Kidney (tissue), 14 donors: ENCODE data around the gene ATP1B2. TPM values are rescaled to one million over a fixed set of nuclear protein-coding genes. Genes with fewer than 3 reads are reported as not detected.
A peak's percentile ranks its signal among the peaks of the same experiment; 100 is the strongest.

ENCODE experiments used
- DNase-seq, 5 donors: peaks; one replicate each; pipeline ENCODE4 v3.0.0-alpha.2; 2013 to 2020
- FAIRE-seq: peaks from 2 replicates; lab custom pipeline; 2012; peaks lifted over from hg19 to GRCh38; lab: Jason Lieb, UNC
- H3K27ac ChIP-seq, 2 donors: one replicate each; pipeline ENCODE4 v1.7.0; 2013; ENCODE audit warnings: low read depth in 2 of 2, low read length in 2 of 2, inconsistent platforms in 1 of 2
- H3K27me3 ChIP-seq: one replicate; pipeline ENCODE4 v1.7.1; 2013; ENCODE audit warnings: low read length, inconsistent platforms; ENCODE audit not compliant: control insufficient read depth, insufficient read depth
- H3K36me3 ChIP-seq, 3 donors: one replicate each; pipeline versions ENCODE4 v1.7.0 to v1.7.1; 2013; ENCODE audit warnings: low read length in 3 of 3, control low read depth in 1 of 3, inconsistent platforms in 1 of 3; ENCODE audit not compliant: insufficient read depth in 3 of 3, control insufficient read depth in 2 of 3
- H3K4me1 ChIP-seq, 3 donors: one replicate each; pipeline versions ENCODE4 v1.7.0 to v1.7.1; 2013; ENCODE audit warnings: low read length in 3 of 3, inconsistent platforms in 1 of 3, low read depth in 1 of 3; ENCODE audit not compliant: control insufficient read depth in 2 of 3, insufficient read depth in 2 of 3
- H3K4me3 ChIP-seq, 3 donors: one replicate each; pipeline versions ENCODE4 v1.7.0 to v1.8.1; 2013; ENCODE audit warnings: low read length in 3 of 3, control low read depth in 1 of 3, inconsistent platforms in 1 of 3
- H3K9ac ChIP-seq, 3 donors: one replicate each; pipeline versions ENCODE4 v1.7.0 to v1.7.1; 2013; ENCODE audit warnings: low read length in 3 of 3, control low read depth in 1 of 3, inconsistent platforms in 1 of 3
- H3K9me3 ChIP-seq, 3 donors: one replicate each; pipeline versions ENCODE4 v1.7.0 to v1.7.1; 2013; ENCODE audit warnings: low read length in 3 of 3, control low read depth in 1 of 3, inconsistent platforms in 1 of 3; ENCODE audit not compliant: control insufficient read depth in 2 of 3, insufficient read depth in 1 of 3
- intact Hi-C: fragments of 100-400 bp; cut with DNase I; formaldehyde crosslinking; loops from one replicate; pipeline ENCODE4 v1.11.1; 2022
- polyA plus RNA-seq: library from polyadenylated mRNA; stranded (reverse); fragments of 350-450 nt; fragmentation: Illumina TruSeq; extraction: RNeasy Lipid Tissue Mini Kit (QIAGEN cat#74804); gene quantifications from one replicate; pipeline ENCODE4 v1.2.3, GENCODE V29; 2014; ENCODE audit warnings: low read depth, low replicate concordance; ENCODE audit not compliant: insufficient read depth
- total RNA-seq: library from RNA; stranded (reverse); fragmentation: NEBNext Ultra II Directional; extraction: Animal tissue kit (Norgen Biotek cat#: 25700); gene quantifications from one replicate; pipeline ENCODE4 v1.2.1, GENCODE V29; 2021
- TF ChIP-seq, protein P1 (sequence below): IDR thresholded peaks from 3 replicates; pipeline ENCODE4 v1.5.1; 2012; ENCODE audit warnings: mild to moderate bottlenecking, moderate library complexity, borderline replicate concordance; ENCODE audit not compliant: insufficient read depth; ENCODE audit errors: extremely low read depth
- donor health status: control.
- donor health status: control.
- donor health status: control.
- donor health status: control.
- donor health status: control.
- donor health status: DM: yes; HTN: yes; CAD: no.
- donor health status: Normal renal cell carcinoma (clear cell type).

The ATP1B2 gene
- total and polyA plus RNA-seq, 2 donors from 2014 or later = 7.6 to 12.8 TPM

DNA sequence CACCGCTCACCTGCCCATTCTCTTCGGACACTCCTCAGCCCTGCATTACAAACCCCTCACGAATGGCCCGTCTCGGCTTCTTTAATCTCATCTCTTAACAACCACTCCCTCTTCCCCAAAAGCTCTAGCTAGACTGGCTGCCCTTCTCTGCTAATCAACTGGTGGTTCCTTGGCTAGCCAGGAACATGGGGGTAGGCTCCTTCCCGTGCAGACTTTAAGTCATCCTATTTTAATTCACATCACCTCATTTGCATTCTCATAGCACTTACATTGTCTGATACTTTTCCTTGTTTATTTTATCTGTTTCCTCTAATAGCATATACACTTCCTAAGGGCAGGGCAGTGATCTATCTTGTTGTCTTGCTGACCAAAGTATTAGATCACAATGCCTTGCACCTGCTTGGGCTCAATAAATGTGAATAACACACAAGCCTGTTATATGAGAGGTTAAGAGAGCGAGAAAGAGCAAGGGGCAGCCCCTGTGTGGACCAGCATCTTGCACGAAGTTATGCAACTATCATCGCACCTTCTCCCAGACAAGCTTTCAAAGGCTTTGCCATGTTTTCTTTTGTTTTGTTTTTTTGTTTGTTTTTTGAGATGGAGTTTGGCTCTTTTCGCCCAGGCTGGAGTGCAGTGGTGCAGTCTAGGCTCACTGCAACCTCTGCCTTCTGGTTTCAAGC is 26.8 kb downstream of the ATP1B2 start:
- DNase-seq = no peak
- H3K27me3 ChIP-seq = no peaks in the 10 kb centered on the region
- intact Hi-C loops = no loop called here
- no peaks in the 10 kb centered on the region for H3K4me1 ChIP-seq
- no peak overlapping the region for H3K9ac ChIP-seq
- H3K27ac ChIP-seq = no peak overlapping the region
- H3K4me3 ChIP-seq = no peak overlapping the region
- peaks cover 6 to 18% (median 12%) of the 10 kb centered on the region in 3 donors for H3K36me3 ChIP-seq
- H3K9me3 ChIP-seq = peaks cover 1 to 8% (median 3%) of the 10 kb centered on the region in 3 donors
- TF ChIP-seq, protein P1, sequence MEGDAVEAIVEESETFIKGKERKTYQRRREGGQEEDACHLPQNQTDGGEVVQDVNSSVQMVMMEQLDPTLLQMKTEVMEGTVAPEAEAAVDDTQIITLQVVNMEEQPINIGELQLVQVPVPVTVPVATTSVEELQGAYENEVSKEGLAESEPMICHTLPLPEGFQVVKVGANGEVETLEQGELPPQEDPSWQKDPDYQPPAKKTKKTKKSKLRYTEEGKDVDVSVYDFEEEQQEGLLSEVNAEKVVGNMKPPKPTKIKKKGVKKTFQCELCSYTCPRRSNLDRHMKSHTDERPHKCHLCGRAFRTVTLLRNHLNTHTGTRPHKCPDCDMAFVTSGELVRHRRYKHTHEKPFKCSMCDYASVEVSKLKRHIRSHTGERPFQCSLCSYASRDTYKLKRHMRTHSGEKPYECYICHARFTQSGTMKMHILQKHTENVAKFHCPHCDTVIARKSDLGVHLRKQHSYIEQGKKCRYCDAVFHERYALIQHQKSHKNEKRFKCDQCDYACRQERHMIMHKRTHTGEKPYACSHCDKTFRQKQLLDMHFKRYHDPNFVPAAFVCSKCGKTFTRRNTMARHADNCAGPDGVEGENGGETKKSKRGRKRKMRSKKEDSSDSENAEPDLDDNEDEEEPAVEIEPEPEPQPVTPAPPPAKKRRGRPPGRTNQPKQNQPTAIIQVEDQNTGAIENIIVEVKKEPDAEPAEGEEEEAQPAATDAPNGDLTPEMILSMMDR = no peak
- FAIRE-seq = no peak

DNA sequence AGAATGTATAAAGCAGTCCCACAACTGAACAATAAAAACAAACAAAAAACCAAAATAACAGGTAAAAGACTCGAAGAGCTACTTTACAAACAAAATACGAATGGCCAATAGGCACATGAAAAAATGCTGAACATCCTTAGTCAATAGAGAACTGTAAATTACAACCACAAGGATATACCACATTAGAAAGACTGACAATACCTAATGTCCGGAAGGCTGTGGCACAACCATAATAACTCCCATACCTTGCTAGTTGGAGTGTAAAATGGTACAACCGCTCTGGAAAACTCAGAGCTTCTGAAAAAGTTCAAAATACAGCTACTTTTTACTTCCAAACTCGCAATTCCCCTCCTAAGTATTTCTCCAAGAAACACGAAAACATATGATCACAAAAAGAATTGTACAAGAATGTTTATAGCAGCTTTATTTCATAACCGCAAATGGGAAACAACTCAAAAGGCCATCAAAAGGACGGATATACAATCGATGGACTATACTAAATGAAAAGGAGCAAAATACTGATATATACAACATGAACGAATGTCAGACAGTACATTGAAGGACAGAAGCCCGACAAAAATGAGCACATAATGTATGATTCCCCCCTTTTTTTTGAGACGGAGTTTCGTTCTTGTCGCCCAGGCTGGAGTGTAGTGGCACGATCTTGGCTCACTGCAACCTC is 34.3 kb downstream of the ATP1B2 start:
- Histone ChIP-seq H3K9ac (peak overlapping the region in 2 of 3 donors; percentile 5 to 96), H3K9me3 (no peaks in the 10 kb centered on the region), H3K36me3 (no peaks in the 10 kb centered on the region), H3K4me1 (peaks cover 0 to 14% (median 7%) of the 10 kb centered on the region in 3 donors), H3K27ac (peak overlapping the region; percentile 54 to 96), H3K27me3 (no peaks in the 10 kb centered on the region), H3K4me3 (peak overlapping the region; percentile 46 to 99 (median 98))
- FAIRE-seq (no peak), DNase-seq (peak in 1 of 5 donors; percentile 5)
- intact Hi-C loops = no loop called here
- TF ChIP-seq, protein P1 = no peak

DNA sequence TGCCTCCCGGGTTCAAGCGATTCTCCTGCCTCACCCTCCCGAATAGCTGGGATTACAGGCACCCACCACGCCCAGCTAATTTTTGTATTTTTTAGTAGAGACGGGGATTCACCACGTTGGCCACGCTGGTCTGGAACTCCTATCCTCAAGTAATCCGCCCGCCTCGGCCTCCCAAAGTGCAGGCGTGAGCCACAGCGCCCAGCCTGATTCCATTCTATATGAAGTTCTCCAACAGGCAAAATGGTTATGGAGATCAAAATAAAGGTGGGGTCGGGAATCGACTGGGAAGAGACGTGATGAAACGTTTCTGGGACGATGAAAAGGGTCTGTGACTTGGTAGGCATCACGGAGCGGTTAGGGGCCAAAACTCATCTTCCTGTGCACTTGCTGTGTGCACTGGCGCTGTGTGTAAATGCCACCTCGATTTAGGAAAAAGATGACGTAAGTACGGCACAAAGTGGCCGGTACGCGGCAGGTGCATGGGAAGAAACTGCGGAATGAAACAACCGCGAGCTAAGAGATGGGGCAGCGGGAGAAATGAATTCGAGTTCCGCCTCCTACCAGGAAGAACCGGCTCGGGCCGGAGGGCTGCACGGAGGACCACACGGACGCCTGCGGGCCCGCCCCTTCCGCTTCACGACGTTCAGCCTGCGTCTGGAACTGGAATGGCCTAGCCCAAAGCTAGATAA is 35.0 kb downstream of the ATP1B2 start:
- FAIRE-seq = no peak
- peak overlapping the region; percentile 72 to 96 (median 91) for H3K9ac ChIP-seq
- peaks cover 0 to 14% (median 7%) of the 10 kb centered on the region in 3 donors for H3K4me1 ChIP-seq
- H3K4me3 ChIP-seq = peak overlapping the region; percentile 96 to 99 (median 98)
- no peaks in the 10 kb centered on the region for H3K36me3 ChIP-seq
- H3K27ac ChIP-seq = peak overlapping the region; percentile 96
- no peaks in the 10 kb centered on the region for H3K9me3 ChIP-seq
- H3K27me3 ChIP-seq = no peaks in the 10 kb centered on the region
- TF ChIP-seq, protein P1 = peak; percentile 7
- peak; percentile 96 to 98 (median 97) for DNase-seq
- intact Hi-C loops = no loop called here
